Dedifferentiated amniotic fluid mesenchymal stem cell (primary cell): ENCODE measurements around the gene LRRC37A2.
"Not testable (repeated sequence)": the region's sequence is repeated elsewhere in the genome, so short reads cannot be mapped to it uniquely, and the experiment has no call there.

Experiments used
- DNase-seq: peaks from one replicate; pipeline ENCODE4 v3.0.0-alpha.2; 2016; ENCODE audit errors: extremely low spot score

The LRRC37A2 gene

DNA sequence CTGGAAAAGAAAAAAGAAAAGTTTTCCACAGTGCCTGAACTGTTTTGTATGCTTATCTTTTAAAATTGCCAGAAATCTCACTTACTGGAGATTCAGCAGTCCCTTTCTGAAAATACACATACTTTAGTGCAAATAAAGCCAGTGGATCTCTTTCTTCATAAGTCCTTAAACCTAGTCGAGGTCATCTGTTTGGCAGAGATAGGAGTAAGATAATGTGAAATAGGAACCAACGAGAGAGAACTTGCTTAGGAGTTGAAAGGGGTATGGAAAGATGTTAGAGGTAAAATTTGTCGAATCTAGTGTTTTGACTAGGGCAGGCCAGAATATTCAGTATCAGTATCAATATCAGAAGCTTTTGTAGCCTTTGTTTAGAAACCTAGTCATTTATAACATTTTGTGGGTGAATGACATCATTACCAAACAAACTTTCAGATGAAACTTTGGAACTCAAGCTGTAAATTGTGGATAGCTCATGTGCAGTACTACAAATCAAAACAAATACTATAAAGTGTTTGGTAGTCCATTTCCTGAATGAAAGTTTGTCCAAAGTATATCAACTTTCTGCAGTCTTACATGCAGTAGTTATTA, 86.2 kb downstream of the LRRC37A2 start:
- DNase-seq, result not testable (repeated sequence)

- DNase-seq, result not testable (repeated sequence)
Observed at GRCh38 chr17:46600767-46601166, 88.5 kb downstream of the LRRC37A2 start.

- not testable (repeated sequence) for DNase-seq
Observed at GRCh38 chr17:46603125-46603524, 90.9 kb downstream of the LRRC37A2 start.
